ENCODE results near the gene GPR135.

The GPR135 gene

DNA sequence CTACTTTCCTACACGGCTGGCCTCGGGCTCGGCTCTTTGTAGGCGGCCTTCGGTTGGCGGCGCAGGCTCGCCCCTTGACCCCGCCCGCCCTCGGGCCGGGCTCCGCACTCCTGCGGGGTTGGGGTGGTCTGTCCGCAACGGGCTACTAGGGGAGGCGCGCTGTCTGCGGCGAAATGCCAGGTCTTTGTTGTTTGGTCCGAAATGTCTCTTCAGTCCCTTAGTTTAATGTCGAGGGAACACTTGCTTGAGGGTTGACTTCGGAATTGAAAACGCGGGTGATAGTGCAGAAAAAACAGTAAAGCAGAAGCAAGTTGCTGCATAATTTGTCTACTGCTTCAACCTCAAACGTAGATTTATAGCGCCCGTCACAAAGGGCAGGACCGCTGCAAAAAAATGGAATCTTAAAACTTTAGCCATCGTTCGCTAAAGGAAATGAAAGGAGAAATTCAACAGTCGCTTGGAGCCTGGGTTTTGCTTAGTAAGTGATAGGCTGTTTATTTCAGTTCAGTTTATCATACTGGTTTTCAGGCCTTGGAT is 19.5 kb upstream of the GPR135 start:
- DNase-seq (ENCODE audit: low read depth, low spot score), result no peak
- POLR2A ChIA-PET, result interaction anchor here (0.8 to 2.5 kb wide), 4 partner anchors 11 to 1699 kb away, joined by 3 to 8 read pairs (median 3); no protein-coding TSS in a partner anchor
- no peak for TF ChIP-seq CTCF (IDR thresholded peaks at IDR 0.05; ENCODE audit: insufficient read depth, low read length, missing control alignments)
- CTCF ChIA-PET, result interaction anchor here (1.0 to 1.7 kb wide), 11 partner anchors 11 to 362 kb away, joined by 3 to 15 read pairs (median 4); partner anchors contain the start of gene CCDC175
- H3K4me3 ChIP-seq (ENCODE audit: low read depth, low read length), result peak overlapping the region; percentile 89

DNA sequence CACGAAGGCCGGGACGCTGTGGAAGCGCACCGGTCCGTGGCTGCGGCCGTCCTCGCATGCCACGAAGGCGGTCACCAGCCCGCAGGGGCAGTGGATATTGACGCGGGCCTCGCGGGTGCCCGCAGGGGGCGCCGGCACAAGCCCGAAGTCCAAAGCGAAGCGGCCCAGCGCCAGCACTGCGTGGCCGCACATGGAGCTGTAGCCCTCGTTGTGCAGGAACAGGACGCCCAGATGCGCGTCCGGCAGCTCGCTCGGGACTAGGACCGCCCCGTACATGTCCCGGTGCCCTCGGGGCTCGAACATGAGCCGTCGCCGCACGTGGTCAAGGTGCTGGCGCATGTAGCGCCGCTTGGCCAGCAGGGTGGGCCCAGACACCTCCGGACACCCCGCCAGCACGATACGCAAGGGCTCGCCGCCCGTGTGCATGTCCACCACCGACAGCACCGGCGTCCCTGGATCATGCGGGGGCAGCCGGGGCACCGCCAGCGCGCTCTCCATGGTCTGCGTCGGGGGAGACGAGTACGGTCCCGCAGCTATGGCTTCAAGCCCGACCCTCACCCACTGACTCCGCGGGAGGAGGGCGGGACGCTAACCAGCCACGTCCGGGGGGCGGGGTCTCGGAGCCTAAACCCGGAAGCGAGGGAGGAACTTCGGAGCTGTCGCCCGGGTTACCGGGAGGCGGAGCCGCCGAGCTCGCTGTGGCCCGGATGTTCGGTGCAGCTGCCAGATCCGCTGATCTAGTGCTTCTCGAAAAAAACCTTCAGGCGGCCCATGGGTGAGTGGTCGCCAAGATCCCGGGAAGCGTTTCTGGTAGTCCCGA is 18.8 kb upstream of the GPR135 start, which contains the start of the genes JKAMP and L3HYPDH:
JKAMP (plus strand) TSS at position 699 of the 820 bp plus-strand sequence; CDS start at position 772, 73 bp downstream.
L3HYPDH (minus strand) TSS at position 590 of the 820 bp plus-strand sequence; CDS start at position 498, 92 bp downstream.
- ChIA-PET CTCF (interaction anchor here (0.6 to 1.7 kb wide), 17 partner anchors 9 to 361 kb away, joined by 3 to 15 read pairs (median 4); partner anchors contain the start of gene CCDC175), POLR2A (interaction anchor here (0.8 to 2.5 kb wide), 4 partner anchors 10 to 1700 kb away, joined by 3 to 8 read pairs (median 3); no protein-coding TSS in a partner anchor)
- H3K4me3 ChIP-seq (ENCODE audit: low read depth, low read length), result peak within 1 kb of the TSS; percentile 89
- peak; percentile 82 for TF ChIP-seq CTCF (IDR thresholded peaks at IDR 0.05; ENCODE audit: insufficient read depth, low read length, missing control alignments)
- DNase-seq (ENCODE audit: low read depth, low spot score), result peak; percentile 69

GRCh38 chr14:59483363-59483762 is 18.2 kb upstream of the GPR135 start:
- peak; percentile 31 for DNase-seq (ENCODE audit: low read depth, low spot score)
- TF ChIP-seq CTCF (IDR thresholded peaks at IDR 0.05; ENCODE audit: insufficient read depth, low read length, missing control alignments), result no peak
- peak overlapping the region; percentile 89 for H3K4me3 ChIP-seq (ENCODE audit: low read depth, low read length)
- ChIA-PET CTCF (interaction anchor here (0.9 to 1.7 kb wide), 10 partner anchors 9 to 682 kb away, joined by 3 to 15 read pairs (median 3); partner anchors contain the start of genes CCDC175 and DHRS7), POLR2A (interaction anchor here (1.0 to 2.5 kb wide), 3 partner anchors 9 to 845 kb away, joined by 3 to 8 read pairs (median 3); partner anchors contain the start of gene DACT1)

DNA sequence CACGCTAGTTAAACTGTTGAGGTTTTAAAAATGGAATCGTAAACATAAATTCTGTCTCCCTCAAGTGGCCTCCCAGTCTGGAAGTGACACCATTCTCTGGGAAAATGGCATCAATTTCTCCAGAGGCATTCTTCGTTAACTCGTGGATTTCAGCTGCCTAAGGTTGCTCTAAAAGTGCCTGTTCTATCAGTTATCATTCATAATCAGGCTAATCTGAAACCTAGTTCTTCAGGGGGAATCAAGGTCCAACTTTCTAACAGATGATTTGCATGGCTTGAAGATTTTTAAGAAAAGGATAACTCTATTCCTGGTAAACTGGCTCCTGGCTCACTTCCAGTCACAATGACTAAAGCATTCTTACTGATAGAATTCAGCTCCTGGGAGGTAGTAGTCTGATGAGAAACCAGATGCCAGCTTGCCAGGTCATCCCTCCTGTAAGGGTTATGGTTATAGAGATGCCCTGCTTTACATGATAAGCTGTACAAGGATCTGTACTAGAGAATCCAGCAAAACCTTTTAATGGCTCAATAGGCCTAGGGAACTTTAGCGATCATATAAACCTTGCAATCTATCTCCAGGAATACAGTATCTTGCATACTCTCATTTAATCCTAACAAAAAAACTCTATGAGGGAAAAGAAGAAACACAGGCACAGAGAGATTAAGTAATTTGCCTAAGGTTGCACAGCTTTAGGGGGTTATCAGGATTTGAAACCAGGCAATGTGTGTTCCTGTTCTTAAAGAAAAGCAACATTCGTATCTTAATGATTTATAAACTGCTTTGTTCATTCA is 17.6 kb upstream of the GPR135 start:
- TF ChIP-seq CTCF (IDR thresholded peaks at IDR 0.05; ENCODE audit: insufficient read depth, low read length, missing control alignments), result no peak
- peak overlapping the region; percentile 89 for H3K4me3 ChIP-seq (ENCODE audit: low read depth, low read length)
- ChIA-PET POLR2A (interaction anchor here (1.0 to 2.5 kb wide), 3 partner anchors 9 to 845 kb away, joined by 3 to 8 read pairs (median 3); partner anchors contain the start of gene DACT1), CTCF (interaction anchor here (1.1 to 1.7 kb wide), 6 partner anchors 9 to 683 kb away, joined by 3 to 15 read pairs (median 4); partner anchors contain the start of genes CCDC175 and DHRS7)
- DNase-seq (ENCODE audit: low read depth, low spot score), result peak; percentile 89

- no peak for TF ChIP-seq CTCF (IDR thresholded peaks at IDR 0.05; ENCODE audit: insufficient read depth, low read length, missing control alignments)
These were observed 16.8 kb upstream of the GPR135 start for GRCh38 chr14:59481871-59482540.

More at GRCh38 chr14:59481871-59482540, 16.8 kb upstream of the GPR135 start:
- peak; percentile 23 for DNase-seq (ENCODE audit: low read depth, low spot score)
- CTCF ChIA-PET, result interaction anchor here (1.2 kb wide), 1 partner anchor 683 kb away, joined by 3 read pairs; the partner anchor contains the start of gene DHRS7
- POLR2A ChIA-PET, result interaction anchor here (1.0 to 2.5 kb wide), 3 partner anchors 8 to 844 kb away, joined by 3 to 8 read pairs (median 3); partner anchors contain the start of gene DACT1
- peak overlapping the region; percentile 89 for H3K4me3 ChIP-seq (ENCODE audit: low read depth, low read length)
